Parathyroid adenoma (tissue), 2 donors: ENCODE results near the gene TGFBR3L.

Source experiments
- H2AFZ ChIP-seq: fragments of 300-600 bp; sonication (generic); one replicate; pipeline ENCODE4 v1.7.0; 2017; ENCODE audit warnings: antibody characterized with exemption, mild to moderate bottlenecking
- H3K27ac ChIP-seq: fragments of 300-600 bp; sonication (generic); one replicate; pipeline ENCODE4 v1.7.0; 2017
- H3K27me3 ChIP-seq: fragments of 300-600 bp; sonication (generic); one replicate; pipeline ENCODE4 v1.7.0; 2017; ENCODE audit warnings: low read length; ENCODE audit not compliant: control insufficient read depth, insufficient read depth
- H3K36me3 ChIP-seq: fragments of 300-600 bp; sonication (generic); one replicate; pipeline ENCODE4 v1.7.0; 2017; ENCODE audit warnings: low read length; ENCODE audit not compliant: control insufficient read depth, insufficient read depth
- H3K4me1 ChIP-seq: fragments of 300-600 bp; sonication (generic); one replicate; pipeline ENCODE4 v1.7.0; 2017; ENCODE audit warnings: control low read depth
- H3K4me2 ChIP-seq: fragments of 300-600 bp; sonication (generic); one replicate; pipeline ENCODE4 v1.7.0; 2017; ENCODE audit warnings: low read length
- H3K4me3 ChIP-seq: fragments of 300-600 bp; sonication (generic); one replicate; pipeline ENCODE4 v1.7.0; 2017; ENCODE audit warnings: low read depth, low read length
- H3K79me2 ChIP-seq: fragments of 300-600 bp; sonication (generic); one replicate; pipeline ENCODE4 v1.7.0; 2017; ENCODE audit warnings: control low read depth
- H3K9ac ChIP-seq: fragments of 300-600 bp; sonication (generic); one replicate; pipeline ENCODE4 v1.7.0; 2017; ENCODE audit warnings: mild to moderate bottlenecking
- H3K9me3 ChIP-seq: fragments of 300-600 bp; sonication (generic); one replicate; pipeline ENCODE4 v1.7.0; 2017; ENCODE audit warnings: low read length; ENCODE audit not compliant: control insufficient read depth
- TF ChIP-seq, protein P1 (sequence below): fragments of 300-600 bp; sonication (generic); IDR thresholded peaks from one replicate; pipeline ENCODE4 v1.7.0; 2017; ENCODE audit warnings: antibody characterized with exemption, mild to moderate bottlenecking
- donor health status: primary hyperparathyroidism.

Gene TGFBR3L

DNA sequence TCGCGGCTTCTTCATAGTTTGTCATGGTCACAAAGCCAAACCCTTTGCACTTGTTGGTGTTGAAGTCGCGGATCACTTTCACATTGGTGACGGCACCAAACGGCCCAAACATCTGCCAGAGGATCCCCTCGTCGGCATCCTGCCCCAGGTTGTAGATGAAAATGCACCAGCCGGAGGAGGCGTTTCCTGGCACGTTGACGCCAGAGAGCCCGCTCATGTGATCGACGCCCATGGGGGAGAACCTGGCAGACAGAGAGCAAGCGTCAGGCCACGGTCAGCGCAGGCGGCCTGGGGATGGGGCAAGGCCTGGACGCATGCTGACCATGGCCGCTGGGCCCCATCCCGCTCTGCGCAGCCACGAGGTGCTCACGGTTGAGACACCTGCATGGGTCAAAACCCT lies 48.9 kb downstream of the TGFBR3L start:
- H3K9ac ChIP-seq, result no peak overlapping the region
- H3K4me1 ChIP-seq, result no peaks in the 10 kb centered on the region
- TF ChIP-seq, protein P1, sequence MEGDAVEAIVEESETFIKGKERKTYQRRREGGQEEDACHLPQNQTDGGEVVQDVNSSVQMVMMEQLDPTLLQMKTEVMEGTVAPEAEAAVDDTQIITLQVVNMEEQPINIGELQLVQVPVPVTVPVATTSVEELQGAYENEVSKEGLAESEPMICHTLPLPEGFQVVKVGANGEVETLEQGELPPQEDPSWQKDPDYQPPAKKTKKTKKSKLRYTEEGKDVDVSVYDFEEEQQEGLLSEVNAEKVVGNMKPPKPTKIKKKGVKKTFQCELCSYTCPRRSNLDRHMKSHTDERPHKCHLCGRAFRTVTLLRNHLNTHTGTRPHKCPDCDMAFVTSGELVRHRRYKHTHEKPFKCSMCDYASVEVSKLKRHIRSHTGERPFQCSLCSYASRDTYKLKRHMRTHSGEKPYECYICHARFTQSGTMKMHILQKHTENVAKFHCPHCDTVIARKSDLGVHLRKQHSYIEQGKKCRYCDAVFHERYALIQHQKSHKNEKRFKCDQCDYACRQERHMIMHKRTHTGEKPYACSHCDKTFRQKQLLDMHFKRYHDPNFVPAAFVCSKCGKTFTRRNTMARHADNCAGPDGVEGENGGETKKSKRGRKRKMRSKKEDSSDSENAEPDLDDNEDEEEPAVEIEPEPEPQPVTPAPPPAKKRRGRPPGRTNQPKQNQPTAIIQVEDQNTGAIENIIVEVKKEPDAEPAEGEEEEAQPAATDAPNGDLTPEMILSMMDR, result no peak
- H3K4me2 ChIP-seq, result no peak overlapping the region
- no peaks in the 10 kb centered on the region for H3K9me3 ChIP-seq
- H3K36me3 ChIP-seq, result no peaks in the 10 kb centered on the region
- H3K27ac ChIP-seq, result no peak overlapping the region
- H2AFZ ChIP-seq, result no peak overlapping the region
- H3K79me2 ChIP-seq, result no peaks in the 10 kb centered on the region
- H3K27me3 ChIP-seq, result no peaks in the 10 kb centered on the region
- H3K4me3 ChIP-seq, result no peak overlapping the region

DNA sequence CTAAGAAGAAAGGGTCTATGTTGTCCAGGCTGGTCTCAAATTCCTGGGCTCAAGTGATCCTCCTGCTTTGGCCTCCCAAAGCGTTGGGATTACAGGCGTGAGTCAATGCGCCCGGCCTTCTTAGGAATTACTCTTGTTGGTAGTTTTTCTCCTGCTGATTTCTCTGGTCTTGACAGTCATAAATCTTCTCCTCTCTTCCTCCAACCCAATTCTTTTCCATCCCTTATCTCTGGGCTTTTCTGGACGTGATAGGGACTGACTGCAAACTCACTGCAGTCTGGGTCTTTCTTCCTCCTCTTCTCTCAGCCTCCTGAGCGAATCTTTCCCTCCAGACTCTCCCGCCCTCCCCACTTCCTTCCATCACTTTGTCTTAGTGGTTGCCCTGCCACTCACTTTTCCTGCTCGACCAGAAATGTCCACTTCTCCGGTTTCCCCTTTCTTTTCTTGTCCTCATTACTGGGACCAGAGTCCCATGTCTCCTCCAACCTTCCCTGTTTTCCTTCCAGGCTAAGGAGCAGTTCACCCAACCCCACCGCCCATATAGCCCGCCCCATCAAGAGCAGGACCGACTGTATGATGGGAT lies 50.7 kb downstream of the TGFBR3L start:
- Histone ChIP-seq H3K27ac (no peak overlapping the region), H3K4me1 (no peaks in the 10 kb centered on the region), H2AFZ (no peak overlapping the region), H3K27me3 (no peaks in the 10 kb centered on the region), H3K4me3 (no peak overlapping the region), H3K36me3 (no peaks in the 10 kb centered on the region), H3K4me2 (no peak overlapping the region), H3K9ac (no peak overlapping the region), H3K79me2 (peaks cover 4% of the 10 kb centered on the region), H3K9me3 (no peaks in the 10 kb centered on the region)
- TF ChIP-seq, protein P1, result no peak

DNA sequence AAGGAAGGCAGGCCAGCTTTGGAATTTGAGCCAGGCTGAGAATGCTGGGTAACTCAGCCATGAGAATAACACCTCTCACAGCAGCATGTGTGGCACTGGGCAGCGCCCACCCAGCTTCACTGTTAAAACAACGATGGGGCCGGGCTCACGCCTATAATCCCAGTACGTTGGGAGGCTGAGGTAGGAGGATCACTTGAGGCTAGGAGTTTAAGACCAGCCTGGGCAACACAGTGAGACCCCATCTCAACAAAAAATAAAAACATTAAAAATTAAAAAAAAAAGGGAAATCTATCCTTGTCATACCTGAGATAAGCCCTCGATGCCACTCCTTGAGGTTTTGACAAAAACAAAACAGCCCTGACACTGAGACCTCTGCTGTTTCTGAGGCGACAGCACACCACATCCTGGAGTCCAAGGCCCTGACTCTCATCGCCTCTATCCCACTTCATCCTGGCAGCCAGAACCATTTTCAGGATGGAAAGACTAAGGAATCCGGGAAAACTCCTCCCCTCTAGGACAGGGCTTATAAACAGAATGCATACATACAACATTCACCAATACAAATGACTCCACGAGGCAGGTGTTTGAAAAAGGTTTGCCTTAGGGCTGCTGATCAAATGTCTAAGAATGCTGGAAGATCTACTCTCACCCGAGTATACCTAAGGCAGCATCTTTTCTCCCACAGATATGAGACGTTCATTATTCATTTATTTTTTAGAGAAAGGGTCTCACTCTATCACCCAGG lies 51.5 kb downstream of the TGFBR3L start:
- no peak overlapping the region for H3K9ac ChIP-seq
- no peak overlapping the region for H3K27ac ChIP-seq
- H3K4me1 ChIP-seq, result no peaks in the 10 kb centered on the region
- H3K36me3 ChIP-seq, result no peaks in the 10 kb centered on the region
- peaks cover 4% of the 10 kb centered on the region for H3K79me2 ChIP-seq
- no peaks in the 10 kb centered on the region for H3K27me3 ChIP-seq
- no peak overlapping the region for H2AFZ ChIP-seq
- H3K9me3 ChIP-seq, result no peaks in the 10 kb centered on the region
- H3K4me2 ChIP-seq, result no peak overlapping the region
- H3K4me3 ChIP-seq, result no peak overlapping the region
- TF ChIP-seq, protein P1, result no peak

DNA sequence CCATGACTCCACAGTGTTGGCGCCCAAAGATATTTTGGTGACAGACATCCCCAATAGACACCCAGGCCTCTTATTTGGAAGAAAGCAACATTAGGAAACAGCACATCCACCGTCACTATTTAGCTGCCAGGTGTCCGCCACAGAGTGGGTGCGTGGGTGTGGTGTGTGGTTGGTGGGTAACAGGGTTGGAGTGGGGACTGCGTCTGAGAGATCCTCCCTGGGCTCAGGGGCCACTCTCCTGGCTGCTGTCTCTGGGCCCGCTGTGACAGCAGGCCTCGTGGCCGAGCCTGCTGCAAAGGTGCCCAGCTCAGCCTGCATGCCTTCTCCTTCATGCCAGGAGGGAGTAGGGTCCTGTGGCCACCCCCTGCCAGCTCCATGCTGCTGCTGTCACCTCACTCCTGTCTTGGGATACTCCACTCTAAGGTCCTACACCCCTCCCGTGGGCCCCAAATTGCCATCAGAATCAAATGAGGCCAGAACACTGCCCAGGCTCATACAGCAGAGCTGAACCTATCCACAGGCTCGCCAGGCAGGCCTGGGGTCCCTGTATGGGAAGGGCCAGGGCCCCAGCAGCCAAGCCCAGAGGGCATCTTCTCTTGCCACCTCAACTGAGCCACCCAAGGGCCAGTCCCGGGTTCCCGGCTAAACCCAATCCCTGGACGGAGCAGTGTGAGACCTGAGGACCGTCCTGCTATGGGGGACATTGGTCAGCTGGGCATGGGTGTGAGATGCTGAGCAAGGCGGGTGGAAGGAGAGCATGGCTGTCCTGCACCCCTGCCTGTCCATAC lies 53.6 kb downstream of the TGFBR3L start:
- no peaks in the 10 kb centered on the region for H3K36me3 ChIP-seq
- H3K4me2 ChIP-seq, result no peak overlapping the region
- H3K79me2 ChIP-seq, result peaks cover 4% of the 10 kb centered on the region
- TF ChIP-seq, protein P1, result no peak
- H3K9me3 ChIP-seq, result no peaks in the 10 kb centered on the region
- no peaks in the 10 kb centered on the region for H3K27me3 ChIP-seq
- H3K9ac ChIP-seq, result no peak overlapping the region
- no peaks in the 10 kb centered on the region for H3K4me1 ChIP-seq
- H3K27ac ChIP-seq, result no peak overlapping the region
- H2AFZ ChIP-seq, result no peak overlapping the region
- H3K4me3 ChIP-seq, result no peak overlapping the region
